H1 (cell line): ENCODE results near the gene ARCN1. TPM values are rescaled to one million over a fixed set of nuclear protein-coding genes. Genes with fewer than 3 reads are reported as not detected.

ENCODE experiments used
- CTCF ChIA-PET: fragments of 300-600 bp; sonication (Branson Sonifier 250); formaldehyde crosslinking; loops from one replicate; lab custom pipeline; 2021; ENCODE audit not compliant: partially characterized antibody; lab: Charles Lee
- POLR2A ChIA-PET: fragments of 300-600 bp; sonication (Branson Sonifier 250); formaldehyde crosslinking; loops from one replicate; lab custom pipeline; 2021; ENCODE audit warnings: inconsistent platforms; ENCODE audit not compliant: partially characterized antibody; lab: Charles Lee
- DNase-seq, 2 experiments: peaks; one replicate each; pipeline versions ENCODE4 v3.0.0 to v3.0.0-alpha.2; 2010 to 2022; ENCODE audit warnings: low spot score in 2 of 2, low read depth in 1 of 2, mixed read lengths in 1 of 2
- FAIRE-seq: peaks from 2 replicates; lab custom pipeline; 2011; peaks lifted over from hg19 to GRCh38; lab: Jason Lieb, UNC
- H2AFZ ChIP-seq: 2 replicates; pipeline ENCODE4 v1.8.1; 2012; ENCODE audit warnings: low read length, inconsistent platforms
- H2AK5ac ChIP-seq: 2 replicates; pipeline ENCODE4 v1.6.1; 2013; ENCODE audit warnings: low read depth, low read length
- H2BK120ac ChIP-seq: replicated peaks from 2 replicates; pipeline ENCODE3; 2013; ENCODE audit warnings: low read depth, low read length, inconsistent platforms
- H2BK12ac ChIP-seq: 2 replicates; pipeline ENCODE4 v1.6.1; 2013; ENCODE audit warnings: low read depth, low read length
- H2BK15ac ChIP-seq: 2 replicates; pipeline ENCODE4 v1.6.1; 2013; ENCODE audit warnings: low read length
- H2BK20ac ChIP-seq: 2 replicates; pipeline ENCODE4 v1.6.1; 2013; ENCODE audit warnings: low read length
- H2BK5ac ChIP-seq: 2 replicates; pipeline ENCODE4 v1.6.1; 2013; ENCODE audit warnings: low read depth, low read length
- H3K14ac ChIP-seq: 2 replicates; pipeline ENCODE4 v1.6.1; 2013; ENCODE audit warnings: inconsistent platforms; ENCODE audit not compliant: insufficient read length
- H3K18ac ChIP-seq: 2 replicates; pipeline ENCODE4 v1.6.1; 2013; ENCODE audit warnings: low read length; ENCODE audit errors: extremely low read depth
- H3K23ac ChIP-seq: 2 replicates; pipeline ENCODE4 v1.6.1; 2013; ENCODE audit warnings: inconsistent platforms; ENCODE audit not compliant: insufficient read length
- H3K23me2 ChIP-seq: 2 replicates; pipeline ENCODE4 v1.6.1; 2013; ENCODE audit warnings: low read depth, low read length
- H3K27ac ChIP-seq: 2 replicates; pipeline ENCODE4 v1.6.1; 2011; ENCODE audit warnings: low read depth, low read length, inconsistent platforms
- H3K27me3 ChIP-seq, 4 experiments: replicated peaks in 1 of 4; 1 replicate in 1 of 4; 2 replicates in 3 of 4; pipeline versions ENCODE4 v1.6.1 to v1.8.1; 2011 to 2013; ENCODE audit warnings: low read length in 3 of 4, mild to moderate bottlenecking in 3 of 4, inconsistent platforms in 2 of 4, mixed read lengths in 2 of 4, moderate library complexity in 1 of 4; ENCODE audit not compliant: control insufficient read depth in 3 of 4, insufficient read depth in 3 of 4; ENCODE audit errors: extremely low read depth in 1 of 4
- H3K36me3 ChIP-seq, 4 experiments: 2 replicates each; pipeline versions ENCODE4 v1.6.1 to v1.8.1; 2011 to 2013; ENCODE audit warnings: mild to moderate bottlenecking in 4 of 4, low read length in 3 of 4, moderate library complexity in 2 of 4, control low read depth in 1 of 4, inconsistent platforms in 1 of 4; ENCODE audit not compliant: insufficient read depth in 4 of 4, control insufficient read depth in 2 of 4
- H3K4ac ChIP-seq: replicated peaks from 2 replicates; pipeline ENCODE3; 2013; ENCODE audit warnings: low read length, low read depth, mixed read lengths, inconsistent platforms; ENCODE audit not compliant: insufficient read length
- H3K4me1 ChIP-seq, 4 experiments: replicated peaks in 1 of 4; 1 replicate in 1 of 4; 2 replicates in 3 of 4; pipeline versions ENCODE4 v1.6.1 to v1.8.1; 2011 to 2013; ENCODE audit warnings: low read length in 3 of 4, inconsistent platforms in 2 of 4, mixed read lengths in 1 of 4; ENCODE audit not compliant: insufficient read depth in 4 of 4, control insufficient read depth in 3 of 4
- H3K4me2 ChIP-seq, 2 experiments: 2 replicates each; pipeline versions ENCODE4 v1.6.1 to v1.8.1; 2011 to 2013; ENCODE audit warnings: low read depth in 2 of 2, low read length in 2 of 2, control low read depth in 1 of 2, inconsistent platforms in 1 of 2, mild to moderate bottlenecking in 1 of 2; ENCODE audit not compliant: insufficient read depth in 1 of 2
- H3K4me3 ChIP-seq, 4 experiments: fragments of 200-600, 300-600 bp in 1 of 4; sonication (generic), shearing (Covaris generic), sonication (Bioruptor Twin) in 1 of 4; 2 replicates each; pipeline versions ENCODE4 v1.5.1 to v1.8.1; 2011 to 2016; ENCODE audit warnings: low read length in 4 of 4, low read depth in 3 of 4, control low read depth in 2 of 4, inconsistent platforms in 2 of 4, mild to moderate bottlenecking in 2 of 4, mixed read lengths in 1 of 4, moderate library complexity in 1 of 4; ENCODE audit not compliant: insufficient read depth in 2 of 4; ENCODE audit errors: extremely low read depth in 1 of 4
- H3K56ac ChIP-seq: replicated peaks from 2 replicates; pipeline ENCODE3; 2013; ENCODE audit warnings: low read depth, mild to moderate bottlenecking, mixed read lengths, low read length, inconsistent platforms; ENCODE audit not compliant: insufficient read length
- H3K79me1 ChIP-seq: 2 replicates; pipeline ENCODE4 v1.6.1; 2013; ENCODE audit warnings: low read depth, low read length, control low read depth
- H3K79me2 ChIP-seq, 2 experiments: 2 replicates each; pipeline versions ENCODE4 v1.6.1 to v1.8.1; 2012 to 2013; ENCODE audit warnings: low read length in 2 of 2, mild to moderate bottlenecking in 2 of 2, inconsistent platforms in 1 of 2; ENCODE audit not compliant: insufficient read depth in 2 of 2, control insufficient read depth in 1 of 2
- H3K9ac ChIP-seq, 4 experiments: replicated peaks in 1 of 4; 1 replicate in 1 of 4; 2 replicates in 3 of 4; pipeline versions ENCODE4 v1.6.1 to v1.8.1; 2011 to 2013; ENCODE audit warnings: low read depth in 3 of 4, low read length in 3 of 4, control low read depth in 2 of 4, mild to moderate bottlenecking in 2 of 4, moderate library complexity in 2 of 4, inconsistent platforms in 1 of 4; ENCODE audit errors: extremely low read depth in 1 of 4
- H3K9me3 ChIP-seq, 2 experiments: 2 replicates each; pipeline versions ENCODE4 v1.6.1 to v1.8.1; 2012 to 2013; ENCODE audit warnings: mild to moderate bottlenecking in 2 of 2, moderate library complexity in 2 of 2, control low read depth in 1 of 2, inconsistent platforms in 1 of 2, low read depth in 1 of 2, low read length in 1 of 2, mixed read lengths in 1 of 2; ENCODE audit not compliant: insufficient read depth in 2 of 2
- H4K20me1 ChIP-seq, 2 experiments: replicated peaks in 1 of 2; 2 replicates each; pipeline versions ENCODE3 to v1.8.1; 2011 to 2013; ENCODE audit warnings: inconsistent platforms in 2 of 2, low read length in 2 of 2, mild to moderate bottlenecking in 1 of 2; ENCODE audit not compliant: insufficient read depth in 2 of 2, control insufficient read depth in 1 of 2
- H4K5ac ChIP-seq: 2 replicates; pipeline ENCODE4 v1.6.1; 2013; ENCODE audit warnings: low read length, low read depth, mixed read lengths, inconsistent platforms; ENCODE audit not compliant: insufficient read length
- H4K8ac ChIP-seq: 2 replicates; pipeline ENCODE4 v1.8.0; 2013; ENCODE audit warnings: mild to moderate bottlenecking, moderate library complexity, low read length, inconsistent platforms; ENCODE audit not compliant: insufficient read depth; ENCODE audit errors: extremely low read depth
- H4K91ac ChIP-seq: replicated peaks from 2 replicates; pipeline ENCODE3; 2013; ENCODE audit warnings: low read length, mixed read lengths, inconsistent platforms; ENCODE audit not compliant: insufficient read length
- ATF2 ChIP-seq: IDR thresholded peaks from 2 replicates; pipeline ENCODE4 v1.6.1; 2012; ENCODE audit warnings: low read length, inconsistent platforms
- BRCA1 ChIP-seq: IDR thresholded peaks from 2 replicates; pipeline ENCODE4 v1.6.1; 2012; ENCODE audit warnings: low read depth, low read length, improper control_type of control experiment
- HDAC2 ChIP-seq, 2 experiments: fragments of 300-600 bp in 1 of 2; sonication (generic) in 1 of 2; IDR thresholded peaks; 2 replicates each; pipeline ENCODE4 v1.6.1; 2011 to 2012; ENCODE audit warnings: low read depth in 2 of 2, low read length in 2 of 2, mild to moderate bottlenecking in 2 of 2, moderate library complexity in 2 of 2, borderline replicate concordance in 1 of 2, inconsistent platforms in 1 of 2
- JUND ChIP-seq: IDR thresholded peaks from 2 replicates; pipeline ENCODE4 v1.6.1; 2011; ENCODE audit warnings: mild to moderate bottlenecking, improper control_type of control experiment, low read length
- POU5F1 ChIP-seq: IDR thresholded peaks from 2 replicates; pipeline ENCODE4 v1.6.1; 2011; ENCODE audit warnings: low read depth, mild to moderate bottlenecking, low read length, moderate library complexity
- SAP30 ChIP-seq: fragments of 300-600 bp; sonication (generic); IDR thresholded peaks from 2 replicates; pipeline ENCODE4 v1.7.1; 2012; ENCODE audit warnings: low read length, moderate library complexity, mild to moderate bottlenecking, inconsistent platforms; ENCODE audit not compliant: insufficient read depth, insufficient replicate concordance
- SP2 ChIP-seq: IDR thresholded peaks from 2 replicates; pipeline ENCODE4 v1.6.1; 2012; ENCODE audit warnings: mild to moderate bottlenecking, low read length, inconsistent platforms
- TEAD4 ChIP-seq: IDR thresholded peaks from 2 replicates; pipeline ENCODE4 v1.6.1; 2012; ENCODE audit warnings: low read depth, low read length, inconsistent platforms, mixed read lengths
- WGBS, 2 experiments: shearing (Covaris generic) in 1 of 2; methylation state at CpG; one replicate each; pipeline versions ENCODE4 v1.1.6 to v1.1.7; 2013 to 2015; ENCODE audit warnings: low lambda C conversion rate in 2 of 2, mixed read lengths in 2 of 2, inconsistent platforms in 1 of 2, low coverage in 1 of 2, missing lambda C conversion rate in 1 of 2; ENCODE audit not compliant: insufficient replicate concordance in 2 of 2, insufficient coverage in 1 of 2, insufficient read length in 1 of 2; ENCODE audit errors: extremely low coverage in 1 of 2, missing lambda C conversion rate in 1 of 2; 5-methylcytosine and 5-hydroxymethylcytosine counted together
- polyA plus RNA-seq, 7 experiments: library from polyadenylated mRNA; depleted of rRNA in 3 of 7; stranded (reverse) in 5 of 7; unstranded in 2 of 7; fragments of >200 nt in 5 of 7; fragments of 200-250 nt in 2 of 7; gene quantifications; 1 replicate in 5 of 7; 2 replicates in 1 of 7; 4 replicates in 1 of 7; pipeline versions ENCODE4 v1.2.1 to v1.2.3, GENCODE V29; 2011 to 2013; ENCODE audit warnings: missing spikeins in 2 of 7, mixed read lengths in 2 of 7
- total RNA-seq: library from RNA; stranded (reverse); fragmentation: NEBNext Ultra II Directional; extraction: Animal tissue kit (Norgen Biotek cat#: 25700); gene quantifications from 2 replicates; pipeline ENCODE4 v1.2.1, GENCODE V29; 2021

Gene ARCN1
- total and polyA plus RNA-seq, 2 of the 8 experiments (the other 6 are each of a cell fraction or from before 2014, with no cell fraction given): 132 to 146 TPM

GRCh38 chr11:118530683-118531596 is 41.3 kb upstream of the ARCN1 start, which contains the start of gene TMEM25:
TMEM25 (plus strand) TSS chr11:118531192; CDS start chr11:118531802, 610 bp downstream.
- Histone ChIP-seq H3K27me3 (no peaks in the 10 kb centered on the region; a peak in 2 of 7 replicates), H3K79me1 (peaks cover 5% of the 10 kb centered on the region; the same call in 1 of the 2 replicates), H3K79me2 (no peaks in the 10 kb centered on the region), H2BK12ac (peak within 1 kb of the TSS; percentile 60; the same call in 1 of the 2 replicates), H3K9me3 (no peaks in the 10 kb centered on the region), H3K18ac (peak within 1 kb of the TSS; percentile 89), H3K4me3 (peak within 1 kb of the TSS; percentile 83 to 95 (median 94)), H3K56ac (no peak within 1 kb of the TSS), H3K9ac (peak within 1 kb of the TSS; percentile 58 to 84 (median 70)), H2BK120ac (no peak within 1 kb of the TSS), H2BK15ac (peak within 1 kb of the TSS; percentile 97; the same call in 1 of the 2 replicates), H2BK5ac (peak within 1 kb of the TSS; percentile 85), H3K4me1 (peaks cover 0 to 14% (median 8%) of the 10 kb centered on the region in 4 experiments; a peak in 5 of 7 replicates), H2AK5ac (no peak within 1 kb of the TSS), H4K5ac (no peak within 1 kb of the TSS), H2AFZ (peak within 1 kb of the TSS; percentile 63; the same call in 1 of the 2 replicates), H3K27ac (no peak within 1 kb of the TSS; the same call in 1 of the 2 replicates), H4K91ac (peak within 1 kb of the TSS; percentile 75), H3K4me2 (peak within 1 kb of the TSS; percentile 72 to 97), H3K14ac (no peak within 1 kb of the TSS), H4K8ac (no peak within 1 kb of the TSS; the same call in 1 of the 2 replicates), H3K23ac (no peak within 1 kb of the TSS), H4K20me1 (peaks cover 0 to 1% of the 10 kb centered on the region in 2 experiments), H2BK20ac (no peak within 1 kb of the TSS), H3K23me2 (peaks cover 8% of the 10 kb centered on the region), H3K4ac (peak within 1 kb of the TSS; percentile 4), H3K36me3 (no peaks in the 10 kb centered on the region; a peak in 1 of 8 replicates)
- FAIRE-seq: no peak
- peak in 1 of 2 experiments; percentile 90 for DNase-seq
- CTCF ChIA-PET: interaction anchor here (1.2 kb wide), 1 partner anchor 9 kb away, joined by 3 read pairs; no protein-coding TSS in a partner anchor
- WGBS, 2 experiments: 2% methylated on average over 63 of the region's 94 CpGs; no CpG with 5 or more reads in 1 of the 2 experiments
- POLR2A ChIA-PET: interaction anchor here (1.2 to 2.1 kb wide), 5 partner anchors 9 to 115 kb away, joined by 3 to 7 read pairs (median 4); partner anchors contain the start of gene ARCN1
- TF ChIP-seq ATF2: no peak
- no peak for TF ChIP-seq POU5F1
- no peak for TF ChIP-seq JUND
- TF ChIP-seq SP2: no peak
- peak; percentile 93 for TF ChIP-seq SAP30
- 0 out of 2 replicates have a peak, but pooled peaks have one; percentile 23 for TF ChIP-seq TEAD4
- TF ChIP-seq HDAC2 (IDR thresholded peaks at IDR 0.05; ENCODE audit: borderline replicate concordance in 1 of 2, low read depth in 2 of 2, low read length in 2 of 2): peak in 1 of 2 experiments; percentile 74; a peak in 2 of 4 replicates
- no peak for TF ChIP-seq BRCA1
